GM12864 (cell line): ENCODE results near the gene KPNA1.
"Not testable (repeated sequence)": the region's sequence is repeated elsewhere in the genome, so short reads cannot be mapped to it uniquely, and the experiment has no call there.

Source experiments
- DNase-seq: peaks from one replicate; pipeline ENCODE4 v3.0.0-alpha.2; 2011; ENCODE audit warnings: low read depth
- H3K4me3 ChIP-seq: 2 replicates; pipeline ENCODE4 v1.5.1; 2011; ENCODE audit warnings: mild to moderate bottlenecking, low read depth, low read length, control low read depth
- TF ChIP-seq, protein P1 (sequence below): IDR thresholded peaks from 2 replicates; pipeline ENCODE4 v1.5.1; 2011; ENCODE audit warnings: low read depth, mild to moderate bottlenecking, moderate library complexity, low read length, control low read depth, inconsistent platforms; ENCODE audit errors: missing control alignments

The KPNA1 gene

GRCh38 chr3:122461806-122462205 lies 52.9 kb downstream of the KPNA1 start:
- no peak overlapping the region for H3K4me3 ChIP-seq
- TF ChIP-seq, protein P1, sequence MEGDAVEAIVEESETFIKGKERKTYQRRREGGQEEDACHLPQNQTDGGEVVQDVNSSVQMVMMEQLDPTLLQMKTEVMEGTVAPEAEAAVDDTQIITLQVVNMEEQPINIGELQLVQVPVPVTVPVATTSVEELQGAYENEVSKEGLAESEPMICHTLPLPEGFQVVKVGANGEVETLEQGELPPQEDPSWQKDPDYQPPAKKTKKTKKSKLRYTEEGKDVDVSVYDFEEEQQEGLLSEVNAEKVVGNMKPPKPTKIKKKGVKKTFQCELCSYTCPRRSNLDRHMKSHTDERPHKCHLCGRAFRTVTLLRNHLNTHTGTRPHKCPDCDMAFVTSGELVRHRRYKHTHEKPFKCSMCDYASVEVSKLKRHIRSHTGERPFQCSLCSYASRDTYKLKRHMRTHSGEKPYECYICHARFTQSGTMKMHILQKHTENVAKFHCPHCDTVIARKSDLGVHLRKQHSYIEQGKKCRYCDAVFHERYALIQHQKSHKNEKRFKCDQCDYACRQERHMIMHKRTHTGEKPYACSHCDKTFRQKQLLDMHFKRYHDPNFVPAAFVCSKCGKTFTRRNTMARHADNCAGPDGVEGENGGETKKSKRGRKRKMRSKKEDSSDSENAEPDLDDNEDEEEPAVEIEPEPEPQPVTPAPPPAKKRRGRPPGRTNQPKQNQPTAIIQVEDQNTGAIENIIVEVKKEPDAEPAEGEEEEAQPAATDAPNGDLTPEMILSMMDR = no peak
- no peak for DNase-seq

DNA sequence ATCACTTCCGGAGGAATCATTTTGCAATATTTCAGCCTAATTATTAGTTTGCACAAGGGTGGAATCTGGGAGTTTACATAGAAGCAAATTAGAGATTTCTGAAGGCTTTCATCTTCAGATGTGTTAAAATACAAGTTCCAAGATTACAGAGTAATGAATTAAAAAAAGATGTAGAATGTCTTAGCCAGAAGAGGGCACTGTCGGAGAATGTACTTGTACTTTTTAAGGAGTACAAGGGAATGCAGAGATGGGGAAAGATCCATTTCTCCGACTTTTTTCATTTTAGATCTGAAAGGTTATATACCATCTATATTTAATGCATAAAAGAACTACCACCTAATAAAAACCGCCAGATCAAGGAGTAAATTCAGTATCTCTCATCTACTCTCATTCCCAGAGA lies 55.7 kb downstream of the KPNA1 start:
- DNase-seq = no peak
- TF ChIP-seq, protein P1 = peak; percentile 33
- H3K4me3 ChIP-seq = no peak overlapping the region

GRCh38 chr3:122457706-122458105 lies 57.0 kb downstream of the KPNA1 start:
- TF ChIP-seq, protein P1 = no peak
- no peak for DNase-seq
- no peak overlapping the region for H3K4me3 ChIP-seq

DNA sequence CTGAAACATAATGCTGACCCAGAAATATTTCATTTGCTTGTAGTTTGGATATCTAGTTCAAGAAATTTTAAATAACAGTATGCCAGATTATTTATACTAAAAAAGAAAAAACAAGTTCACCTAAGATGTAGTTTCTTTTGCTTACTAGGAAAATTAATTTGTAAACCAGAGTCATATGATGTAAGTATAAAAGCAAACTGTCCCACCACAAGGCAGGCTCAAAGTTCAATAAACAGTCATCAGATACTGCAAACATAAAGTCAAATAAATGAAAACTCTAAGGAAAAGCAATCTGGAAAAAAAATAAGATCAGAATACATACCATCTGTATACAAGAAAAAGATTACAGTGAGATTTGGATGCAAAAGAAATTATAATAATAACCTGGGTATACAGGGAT lies 58.7 kb downstream of the KPNA1 start:
- no peak overlapping the region for H3K4me3 ChIP-seq
- no peak for DNase-seq
- TF ChIP-seq, protein P1 = no peak

- H3K4me3 ChIP-seq = no peak overlapping the region
- DNase-seq = no peak
- TF ChIP-seq, protein P1 = no peak
Measured at GRCh38 chr3:122451371-122451770, 63.4 kb downstream of the KPNA1 start.

DNA sequence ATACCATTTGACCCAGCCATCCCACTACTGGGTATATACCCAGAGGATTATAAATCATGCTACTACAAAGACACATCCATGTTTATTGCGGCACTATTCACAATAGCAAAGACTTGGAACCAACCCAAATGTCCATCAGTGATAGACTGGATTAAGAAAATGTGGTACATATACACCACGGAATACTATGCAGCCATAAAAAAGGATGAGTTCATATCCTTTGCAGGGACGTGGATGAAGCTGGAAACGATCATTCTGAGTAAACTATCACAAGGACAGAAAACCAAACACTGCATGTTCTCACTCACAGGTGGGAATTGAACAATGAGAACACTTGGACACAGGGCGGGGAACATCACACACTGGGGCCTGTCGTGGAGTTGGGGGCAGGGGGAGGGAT lies 66.5 kb downstream of the KPNA1 start:
- H3K4me3 ChIP-seq, DNase-seq: not testable (repeated sequence)

- not testable (repeated sequence) for H3K4me3 ChIP-seq, DNase-seq
Measured at GRCh38 chr3:122444491-122444887, 70.2 kb downstream of the KPNA1 start.

DNA sequence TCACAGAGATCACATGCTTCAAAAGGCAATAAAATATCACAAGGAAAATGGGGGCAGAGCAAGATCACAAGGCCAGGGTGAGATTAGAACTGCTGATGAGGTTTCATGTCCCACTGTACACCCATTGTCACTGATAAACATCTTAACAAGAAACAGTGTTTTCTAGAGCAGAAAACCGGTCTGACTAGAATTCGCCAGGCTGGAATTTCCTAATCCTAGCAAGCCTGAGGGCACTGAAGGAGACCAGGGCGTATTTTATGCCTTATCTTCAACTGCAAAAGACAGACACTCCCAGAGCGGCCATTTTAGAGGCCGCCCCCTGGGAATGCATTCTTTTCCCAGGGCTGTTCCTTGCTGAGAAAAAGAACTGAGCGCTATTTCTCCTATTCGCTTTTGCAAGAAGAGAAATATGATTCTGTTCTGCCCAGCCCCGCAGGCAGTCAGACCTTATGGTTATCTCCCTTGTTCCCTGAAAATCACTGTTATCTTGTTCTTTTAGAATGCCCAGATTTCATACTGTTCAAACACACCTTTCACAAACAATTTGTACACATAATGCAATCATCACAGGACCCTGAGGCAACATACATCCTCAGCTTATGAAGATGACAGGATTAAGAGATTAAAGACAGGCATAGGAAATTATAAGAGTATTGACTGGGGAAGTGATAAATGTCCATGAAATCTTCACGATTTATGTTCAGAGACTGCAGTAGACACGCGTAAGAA lies 70.8 kb downstream of the KPNA1 start:
- not testable (repeated sequence) for DNase-seq, H3K4me3 ChIP-seq
